Measurements from ENCODE around the gene UCK2. TPM values are rescaled to one million over a fixed set of nuclear protein-coding genes. Genes with fewer than 3 reads are reported as not detected.
A peak's percentile ranks its signal among the peaks of the same experiment; 100 is the strongest.
"Not testable (repeated sequence)": the region's sequence is repeated elsewhere in the genome, so short reads cannot be mapped to it uniquely, and the experiment has no call there.

Gene UCK2
- 19.8 TPM for polyA plus RNA-seq (2013)

GRCh38 chr1:165827268-165828102 lies at the start of gene UCK2:
UCK2 (plus strand) TSS chr1:165827614; CDS start chr1:165827834, 220 bp downstream.
- Histone ChIP-seq H3K4me1 (ENCODE audit: control extremely low read depth in 1 of 4, control insufficient read depth in 4 of 4, insufficient read depth in 4 of 4, low read length in 3 of 4) (peaks cover 14 to 22% (median 18%) of the 10 kb centered on the region in 4 experiments), H3K9me3 (ENCODE audit: control extremely low read depth in 1 of 5, control insufficient read depth in 4 of 5, insufficient read depth in 2 of 5, low read depth in 1 of 5, low read length in 4 of 5) (no peaks in the 10 kb centered on the region), H3K36me3 (ENCODE audit: control insufficient read depth in 4 of 4, insufficient read depth in 4 of 4, low read length in 3 of 4) (no peaks in the 10 kb centered on the region), H3K27me3 (replicated peaks in 2 of 5; ENCODE audit: control insufficient read depth in 4 of 5, insufficient read depth in 5 of 5, low read length in 4 of 5) (no peaks in the 10 kb centered on the region), H3K27ac (ENCODE audit: insufficient read depth in 1 of 2, low read depth in 1 of 2, low read length in 2 of 2, poor library complexity in 1 of 2, severe bottlenecking in 2 of 2) (peak within 1 kb of the TSS; percentile 78 to 88), H3K4me3 (ENCODE audit: control insufficient read depth in 1 of 7, extremely low read depth in 1 of 7, insufficient read depth in 4 of 7, low read depth in 2 of 7, low read length in 6 of 7) (peak within 1 kb of the TSS; percentile 76 to 94 (median 90))
- 0% methylated on average over 59 of the region's 94 CpGs for WGBS (ENCODE audit: insufficient coverage)
- ChIA-PET POLR2A (interaction anchor here (0.7 to 2.3 kb wide), 3 partner anchors 12 to 59 kb away, joined by 3 to 6 read pairs (median 5); partner anchors contain the start of gene TMCO1), CTCF (interaction anchor here (0.6 to 4.9 kb wide), 9 partner anchors 20 to 92 kb away, joined by 3 to 21 read pairs (median 3); no protein-coding TSS in a partner anchor)
- DNase-seq, result peak; percentile 85 to 91 (median 85)

GRCh38 chr1:165778197-165778596 lies 49.2 kb upstream of the UCK2 start:
- H3K4me3 ChIP-seq (ENCODE audit: control insufficient read depth in 1 of 7, extremely low read depth in 1 of 7, insufficient read depth in 4 of 7, low read depth in 2 of 7, low read length in 6 of 7); H3K27ac ChIP-seq (ENCODE audit: insufficient read depth in 1 of 2, low read depth in 1 of 2, low read length in 2 of 2, poor library complexity in 1 of 2, severe bottlenecking in 2 of 2); H3K4me1 ChIP-seq (ENCODE audit: control extremely low read depth in 1 of 4, control insufficient read depth in 4 of 4, insufficient read depth in 4 of 4, low read length in 3 of 4); H3K36me3 ChIP-seq (ENCODE audit: control insufficient read depth in 4 of 4, insufficient read depth in 4 of 4, low read length in 3 of 4); CTCF ChIA-PET; POLR2A ChIA-PET; H3K27me3 ChIP-seq (replicated peaks in 2 of 5; ENCODE audit: control insufficient read depth in 4 of 5, insufficient read depth in 5 of 5, low read length in 4 of 5); DNase-seq; H3K9me3 ChIP-seq (ENCODE audit: control extremely low read depth in 1 of 5, control insufficient read depth in 4 of 5, insufficient read depth in 2 of 5, low read depth in 1 of 5, low read length in 4 of 5): not testable (repeated sequence)
- no CpG with 5 or more reads among the region's 3 CpGs for WGBS (ENCODE audit: insufficient coverage)

GRCh38 chr1:165783519-165783918 lies 43.9 kb upstream of the UCK2 start:
- CTCF ChIA-PET; DNase-seq; H3K4me1 ChIP-seq (ENCODE audit: control extremely low read depth in 1 of 4, control insufficient read depth in 4 of 4, insufficient read depth in 4 of 4, low read length in 3 of 4); H3K27ac ChIP-seq (ENCODE audit: insufficient read depth in 1 of 2, low read depth in 1 of 2, low read length in 2 of 2, poor library complexity in 1 of 2, severe bottlenecking in 2 of 2); H3K36me3 ChIP-seq (ENCODE audit: control insufficient read depth in 4 of 4, insufficient read depth in 4 of 4, low read length in 3 of 4); POLR2A ChIA-PET; H3K4me3 ChIP-seq (ENCODE audit: control insufficient read depth in 1 of 7, extremely low read depth in 1 of 7, insufficient read depth in 4 of 7, low read depth in 2 of 7, low read length in 6 of 7); H3K27me3 ChIP-seq (replicated peaks in 2 of 5; ENCODE audit: control insufficient read depth in 4 of 5, insufficient read depth in 5 of 5, low read length in 4 of 5): not testable (repeated sequence)
- H3K9me3 ChIP-seq (ENCODE audit: control extremely low read depth in 1 of 5, control insufficient read depth in 4 of 5, insufficient read depth in 2 of 5, low read depth in 1 of 5, low read length in 4 of 5), result peaks cover 0 to 12% (median 3%) of the 10 kb centered on the region in 5 experiments
- 98% methylated on average over 8 of the region's 11 CpGs for WGBS (ENCODE audit: insufficient coverage)

- CTCF ChIA-PET, result no interaction called here
- Histone ChIP-seq H3K27me3 (replicated peaks in 2 of 5; ENCODE audit: control insufficient read depth in 4 of 5, insufficient read depth in 5 of 5, low read length in 4 of 5) (no peaks in the 10 kb centered on the region), H3K27ac (ENCODE audit: insufficient read depth in 1 of 2, low read depth in 1 of 2, low read length in 2 of 2, poor library complexity in 1 of 2, severe bottlenecking in 2 of 2) (no peak overlapping the region), H3K4me3 (ENCODE audit: control insufficient read depth in 1 of 7, extremely low read depth in 1 of 7, insufficient read depth in 4 of 7, low read depth in 2 of 7, low read length in 6 of 7) (no peak overlapping the region), H3K36me3 (ENCODE audit: control insufficient read depth in 4 of 4, insufficient read depth in 4 of 4, low read length in 3 of 4) (no peaks in the 10 kb centered on the region), H3K9me3 (ENCODE audit: control extremely low read depth in 1 of 5, control insufficient read depth in 4 of 5, insufficient read depth in 2 of 5, low read depth in 1 of 5, low read length in 4 of 5) (peaks cover 0 to 12% (median 3%) of the 10 kb centered on the region in 5 experiments), H3K4me1 (ENCODE audit: control extremely low read depth in 1 of 4, control insufficient read depth in 4 of 4, insufficient read depth in 4 of 4, low read length in 3 of 4) (no peaks in the 10 kb centered on the region)
- DNase-seq, result no peak
- whole genome bisulfite sequencing (ENCODE audit: insufficient coverage), result 100% methylated on average over 1 of the region's 1 CpG
- POLR2A ChIA-PET, result no interaction called here
Observed at GRCh38 chr1:165787741-165788140, 39.7 kb upstream of the UCK2 start.

- Histone ChIP-seq H3K27me3 (replicated peaks in 2 of 5; ENCODE audit: control insufficient read depth in 4 of 5, insufficient read depth in 5 of 5, low read length in 4 of 5) (no peaks in the 10 kb centered on the region), H3K4me1 (ENCODE audit: control extremely low read depth in 1 of 4, control insufficient read depth in 4 of 4, insufficient read depth in 4 of 4, low read length in 3 of 4) (no peaks in the 10 kb centered on the region), H3K9me3 (ENCODE audit: control extremely low read depth in 1 of 5, control insufficient read depth in 4 of 5, insufficient read depth in 2 of 5, low read depth in 1 of 5, low read length in 4 of 5) (peaks cover 0 to 3% (median 0%) of the 10 kb centered on the region in 5 experiments), H3K36me3 (ENCODE audit: control insufficient read depth in 4 of 4, insufficient read depth in 4 of 4, low read length in 3 of 4) (no peaks in the 10 kb centered on the region), H3K4me3 (ENCODE audit: control insufficient read depth in 1 of 7, extremely low read depth in 1 of 7, insufficient read depth in 4 of 7, low read depth in 2 of 7, low read length in 6 of 7) (no peak overlapping the region), H3K27ac (ENCODE audit: insufficient read depth in 1 of 2, low read depth in 1 of 2, low read length in 2 of 2, poor library complexity in 1 of 2, severe bottlenecking in 2 of 2) (no peak overlapping the region)
- 100% methylated on average over 1 of the region's 2 CpGs for WGBS (ENCODE audit: insufficient coverage)
- CTCF ChIA-PET, result no interaction called here
- POLR2A ChIA-PET, result no interaction called here
- no peak for DNase-seq
Observed at GRCh38 chr1:165793951-165794350, 33.5 kb upstream of the UCK2 start.

- no peak for DNase-seq
- CTCF ChIA-PET, result interaction anchor here (1.0 kb wide), 1 partner anchor 33 kb away, joined by 3 read pairs; no protein-coding TSS in a partner anchor
- H3K36me3 ChIP-seq (ENCODE audit: control insufficient read depth in 4 of 4, insufficient read depth in 4 of 4, low read length in 3 of 4), result no peaks in the 10 kb centered on the region
- H3K9me3 ChIP-seq (ENCODE audit: control extremely low read depth in 1 of 5, control insufficient read depth in 4 of 5, insufficient read depth in 2 of 5, low read depth in 1 of 5, low read length in 4 of 5), result peaks cover 0 to 6% (median 0%) of the 10 kb centered on the region in 5 experiments
- 100% methylated on average over 2 of the region's 2 CpGs for WGBS (ENCODE audit: insufficient coverage)
- POLR2A ChIA-PET, result no interaction called here
- no peak overlapping the region for H3K27ac ChIP-seq (ENCODE audit: insufficient read depth in 1 of 2, low read depth in 1 of 2, low read length in 2 of 2, poor library complexity in 1 of 2, severe bottlenecking in 2 of 2)
- peaks cover 0 to 2% (median 0%) of the 10 kb centered on the region in 5 experiments for H3K27me3 ChIP-seq (replicated peaks in 2 of 5; ENCODE audit: control insufficient read depth in 4 of 5, insufficient read depth in 5 of 5, low read length in 4 of 5)
- H3K4me3 ChIP-seq (ENCODE audit: control insufficient read depth in 1 of 7, extremely low read depth in 1 of 7, insufficient read depth in 4 of 7, low read depth in 2 of 7, low read length in 6 of 7), result no peak overlapping the region
- H3K4me1 ChIP-seq (ENCODE audit: control extremely low read depth in 1 of 4, control insufficient read depth in 4 of 4, insufficient read depth in 4 of 4, low read length in 3 of 4), result no peaks in the 10 kb centered on the region
Observed at GRCh38 chr1:165795894-165796293, 31.5 kb upstream of the UCK2 start.

- ChIA-PET CTCF (no interaction called here), POLR2A (no interaction called here)
- peaks cover 0 to 2% (median 0%) of the 10 kb centered on the region in 5 experiments for H3K27me3 ChIP-seq (replicated peaks in 2 of 5; ENCODE audit: control insufficient read depth in 4 of 5, insufficient read depth in 5 of 5, low read length in 4 of 5)
- no peak overlapping the region for H3K27ac ChIP-seq (ENCODE audit: insufficient read depth in 1 of 2, low read depth in 1 of 2, low read length in 2 of 2, poor library complexity in 1 of 2, severe bottlenecking in 2 of 2)
- no peak for DNase-seq
- no peaks in the 10 kb centered on the region for H3K4me1 ChIP-seq (ENCODE audit: control extremely low read depth in 1 of 4, control insufficient read depth in 4 of 4, insufficient read depth in 4 of 4, low read length in 3 of 4)
- H3K4me3 ChIP-seq (ENCODE audit: control insufficient read depth in 1 of 7, extremely low read depth in 1 of 7, insufficient read depth in 4 of 7, low read depth in 2 of 7, low read length in 6 of 7), result no peak overlapping the region
- peaks cover 0 to 6% (median 0%) of the 10 kb centered on the region in 5 experiments for H3K9me3 ChIP-seq (ENCODE audit: control extremely low read depth in 1 of 5, control insufficient read depth in 4 of 5, insufficient read depth in 2 of 5, low read depth in 1 of 5, low read length in 4 of 5)
- no peaks in the 10 kb centered on the region for H3K36me3 ChIP-seq (ENCODE audit: control insufficient read depth in 4 of 4, insufficient read depth in 4 of 4, low read length in 3 of 4)
Observed at GRCh38 chr1:165799387-165799786, 28.0 kb upstream of the UCK2 start.

Measured in common myeloid progenitor, CD34-positive (primary cell).